HG03575 (cell line): ENCODE data around the gene MMP11.

Experiments
- ATAC-seq: cut with Tn5 transposase; IDR thresholded peaks from one replicate; pipeline ENCODE4 v1.9.1; 2021; ENCODE audit not compliant: unreplicated experiment, insufficient number of reproducible peaks, low FRiP score; ENCODE audit errors: extremely low read depth

The MMP11 gene

GRCh38 chr22:23791738-23792645 is 19.3 kb downstream of the MMP11 start:
- ATAC-seq, result no peak

GRCh38 chr22:23793326-23793725 is 20.7 kb downstream of the MMP11 start:
- no peak for ATAC-seq

- no peak for ATAC-seq
Measured at GRCh38 chr22:23796461-23796860, 23.8 kb downstream of the MMP11 start.

GRCh38 chr22:23800297-23801237 is 27.9 kb downstream of the MMP11 start:
- no peak for ATAC-seq

- no peak for ATAC-seq
Measured at GRCh38 chr22:23801238-23801821, 28.7 kb downstream of the MMP11 start.

- ATAC-seq, result no peak
Measured at GRCh38 chr22:23801886-23802377, 29.3 kb downstream of the MMP11 start.

GRCh38 chr22:23803001-23803819 is 30.6 kb downstream of the MMP11 start:
- ATAC-seq, result no peak

- ATAC-seq, result no peak
Measured at GRCh38 chr22:23804781-23805291, 32.2 kb downstream of the MMP11 start.

- ATAC-seq, result no peak
Measured at GRCh38 chr22:23806837-23807236, 34.2 kb downstream of the MMP11 start.

GRCh38 chr22:23812378-23812777 is 39.7 kb downstream of the MMP11 start:
- no peak for ATAC-seq

- no peak for ATAC-seq
Measured at GRCh38 chr22:23815541-23816155, 43.0 kb downstream of the MMP11 start.

GRCh38 chr22:23816156-23816976 is 43.7 kb downstream of the MMP11 start:
- ATAC-seq, result no peak

- no peak for ATAC-seq
Measured at GRCh38 chr22:23817146-23817545, 44.5 kb downstream of the MMP11 start.

- ATAC-seq, result no peak
Measured at GRCh38 chr22:23818541-23818940, 45.9 kb downstream of the MMP11 start.

GRCh38 chr22:23820748-23821211 is 48.1 kb downstream of the MMP11 start:
- ATAC-seq, result no peak

GRCh38 chr22:23822101-23822671 is 49.5 kb downstream of the MMP11 start:
- ATAC-seq, result no peak

- ATAC-seq, result no peak
Measured at GRCh38 chr22:23823331-23823791, 50.7 kb downstream of the MMP11 start.
